HG03439 (cell line): ENCODE data around the gene JOSD2.

ENCODE experiments used
- ATAC-seq: cut with Tn5 transposase; IDR thresholded peaks from one replicate; pipeline ENCODE4 v1.9.1; 2021; ENCODE audit warnings: mild to moderate bottlenecking, moderate library complexity; ENCODE audit not compliant: unreplicated experiment

JOSD2 gene

DNA sequence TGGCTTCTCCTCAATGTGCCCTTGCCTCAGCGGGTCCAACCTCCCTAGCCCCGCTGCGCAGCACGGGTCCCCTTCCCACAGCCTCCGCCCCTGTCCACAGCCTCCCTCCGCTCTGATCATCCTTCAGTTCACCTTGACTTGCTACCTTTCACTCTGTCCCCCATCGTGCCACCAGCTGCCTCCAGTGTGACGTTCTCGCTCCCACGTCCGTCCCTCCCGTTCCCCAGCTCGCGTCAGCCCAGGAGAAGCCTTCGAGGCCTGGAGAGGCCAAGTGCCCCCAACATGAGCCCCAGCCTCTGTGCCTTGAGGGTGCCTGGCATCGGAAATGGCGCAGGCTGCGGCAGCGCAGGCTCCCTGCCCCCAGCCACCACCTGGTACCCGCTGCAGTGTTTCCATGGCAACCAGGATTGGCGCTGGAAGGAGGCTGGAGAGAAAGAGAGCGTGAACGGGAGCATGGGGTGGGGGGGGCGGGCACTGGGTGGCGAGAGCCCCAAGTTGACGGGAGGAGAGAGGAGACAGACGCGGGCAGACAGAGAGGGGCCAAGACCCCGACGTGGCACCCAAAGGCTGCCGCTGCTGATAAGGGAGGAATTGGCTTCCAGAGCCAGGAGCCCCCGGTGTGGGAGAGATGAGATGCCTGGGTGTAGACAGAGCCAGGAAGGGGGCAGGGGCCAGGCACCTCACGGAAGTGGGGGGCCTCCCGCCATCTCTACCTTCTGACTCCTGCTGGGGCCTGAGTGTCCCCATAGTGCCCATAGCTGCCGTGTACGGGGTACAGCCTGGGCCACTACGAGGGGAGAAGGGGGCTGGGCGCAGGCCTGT is 3.6 kb upstream of the JOSD2 start:
- no peak for ATAC-seq

DNA sequence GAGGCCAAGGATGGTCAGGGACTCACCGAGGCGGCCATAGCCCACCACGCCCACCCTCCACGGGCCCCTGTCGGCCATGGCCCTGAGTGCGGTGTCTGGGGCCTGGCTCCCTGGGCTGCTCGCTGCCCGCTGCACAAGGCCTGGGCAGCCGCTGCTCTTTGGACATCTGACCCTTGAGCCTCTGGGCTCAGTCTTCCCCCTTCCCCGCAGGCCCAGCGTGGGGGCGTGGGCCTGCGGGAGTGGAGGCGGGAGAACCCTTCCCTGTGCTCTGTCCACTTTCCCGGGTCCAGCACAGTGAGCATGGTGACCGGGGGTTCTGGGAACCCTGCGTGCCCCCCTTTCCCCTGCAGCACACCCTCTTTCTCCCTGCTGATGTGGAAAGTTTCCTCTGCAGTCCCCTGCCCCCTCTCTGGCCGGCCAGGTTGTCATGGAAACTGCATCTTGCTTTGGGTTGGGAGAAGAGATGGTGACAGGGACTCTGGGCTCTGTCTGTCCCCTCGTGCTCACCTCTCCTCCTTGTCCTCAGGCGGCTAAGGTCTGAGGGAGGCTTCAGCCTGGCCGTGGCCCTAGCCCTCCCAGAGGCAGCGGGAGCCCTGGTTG is 2.9 kb upstream of the JOSD2 start, which contains the start of gene ASPDH:
Gene ASPDH, minus strand, starts transcription at position 168 of the 600 bp plus-strand sequence. Its CDS starts 90 bp downstream, at position 78.
- ATAC-seq: no peak

DNA sequence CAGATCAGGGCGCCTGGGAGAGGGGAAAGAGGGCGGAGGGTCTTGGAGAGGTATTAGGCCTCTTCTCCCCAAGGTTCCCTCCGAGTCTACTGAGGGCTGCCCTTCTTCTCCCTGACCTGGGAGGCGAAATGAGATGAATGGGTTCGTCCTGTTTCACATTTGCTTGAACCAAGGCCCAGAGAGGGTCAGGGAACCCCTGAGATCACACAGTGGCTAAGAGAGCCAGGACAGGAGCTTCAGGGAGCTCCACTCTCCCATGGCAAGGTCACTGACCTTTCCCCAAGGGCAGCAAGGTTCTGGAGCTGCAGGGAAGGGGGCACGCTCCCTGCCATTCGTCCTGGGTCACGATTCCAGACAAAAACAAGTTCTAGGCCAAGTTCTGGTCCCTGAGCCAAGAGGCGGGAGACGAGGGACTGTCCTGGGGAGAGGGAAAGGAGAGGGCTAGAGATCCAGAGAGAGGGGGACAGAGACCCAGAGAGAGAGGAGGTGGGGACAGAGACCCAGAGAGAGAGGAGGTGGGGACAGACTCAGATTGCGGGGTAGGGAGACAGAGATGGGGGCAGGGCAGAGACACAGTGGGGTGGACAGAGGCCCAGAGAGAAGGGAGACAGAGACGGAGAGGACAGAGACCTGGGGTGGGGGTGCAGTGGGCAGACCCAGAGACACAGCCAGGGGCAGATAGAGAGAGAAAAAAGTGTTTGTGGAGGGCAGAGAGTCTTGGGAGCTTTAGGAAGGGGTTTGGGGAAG is 2.2 kb upstream of the JOSD2 start:
- no peak for ATAC-seq

DNA sequence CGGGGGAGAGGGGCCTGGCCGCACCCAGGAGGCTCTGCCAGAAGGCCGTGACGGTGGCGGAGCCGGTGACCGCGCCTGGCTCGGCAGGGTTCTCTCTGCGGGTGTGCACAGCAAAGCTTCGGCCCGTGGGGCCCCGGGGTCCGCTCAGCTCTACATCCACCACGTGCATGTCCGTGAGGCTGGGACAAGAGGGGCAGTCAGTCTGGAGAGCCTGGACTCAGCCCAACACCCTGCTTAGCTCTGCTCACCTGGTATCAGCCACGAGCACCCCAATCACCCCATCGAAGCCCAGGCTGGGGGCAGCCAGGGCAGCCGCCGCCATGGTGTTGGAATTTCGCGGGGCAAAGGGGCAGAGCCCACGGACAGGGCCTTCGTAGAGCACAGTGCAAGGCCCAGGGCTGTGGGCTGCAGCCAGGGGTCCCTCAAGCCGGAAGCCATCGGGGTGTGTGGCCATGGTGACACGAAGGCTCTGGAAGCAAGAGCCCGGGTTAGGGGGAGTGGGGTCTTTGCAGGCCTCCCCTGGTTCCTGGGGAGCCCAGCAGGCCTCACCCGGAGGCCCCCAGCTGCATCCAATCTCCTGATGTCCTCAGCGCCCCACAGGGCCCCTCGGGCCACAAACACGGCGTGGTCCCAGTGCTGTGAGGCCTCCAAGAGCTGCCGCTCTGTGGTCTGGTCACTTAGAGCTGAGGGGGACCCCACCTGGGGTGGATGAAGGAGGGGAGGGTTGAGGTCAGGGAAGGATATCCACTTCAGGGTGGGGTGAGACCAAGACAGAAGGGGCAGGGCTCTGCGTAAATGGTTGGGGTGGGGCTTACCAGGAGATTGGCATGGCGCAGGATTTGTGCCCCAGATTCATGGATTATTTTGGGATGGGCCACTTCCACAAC is 1.4 kb upstream of the JOSD2 start:
- no peak for ATAC-seq

DNA sequence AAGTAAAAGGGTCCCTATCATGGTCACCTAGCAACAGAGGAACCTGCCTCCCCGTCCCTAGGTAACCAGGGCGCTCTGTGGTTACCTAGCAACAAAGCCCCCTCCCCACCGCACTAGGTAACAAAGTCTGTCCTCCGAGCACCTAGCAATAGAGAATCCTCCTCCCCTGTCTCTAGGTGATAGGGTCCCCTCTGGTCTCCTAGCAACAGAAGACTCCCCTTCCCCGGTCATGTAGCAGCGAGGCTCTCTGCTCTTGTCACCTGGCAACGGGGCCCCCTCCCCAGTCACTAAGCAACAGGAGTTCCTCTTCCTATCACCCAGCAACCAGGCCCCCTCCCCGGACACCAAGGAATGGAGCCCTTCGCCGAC is 307 bp downstream of the JOSD2 start:
- ATAC-seq: no peak

DNA sequence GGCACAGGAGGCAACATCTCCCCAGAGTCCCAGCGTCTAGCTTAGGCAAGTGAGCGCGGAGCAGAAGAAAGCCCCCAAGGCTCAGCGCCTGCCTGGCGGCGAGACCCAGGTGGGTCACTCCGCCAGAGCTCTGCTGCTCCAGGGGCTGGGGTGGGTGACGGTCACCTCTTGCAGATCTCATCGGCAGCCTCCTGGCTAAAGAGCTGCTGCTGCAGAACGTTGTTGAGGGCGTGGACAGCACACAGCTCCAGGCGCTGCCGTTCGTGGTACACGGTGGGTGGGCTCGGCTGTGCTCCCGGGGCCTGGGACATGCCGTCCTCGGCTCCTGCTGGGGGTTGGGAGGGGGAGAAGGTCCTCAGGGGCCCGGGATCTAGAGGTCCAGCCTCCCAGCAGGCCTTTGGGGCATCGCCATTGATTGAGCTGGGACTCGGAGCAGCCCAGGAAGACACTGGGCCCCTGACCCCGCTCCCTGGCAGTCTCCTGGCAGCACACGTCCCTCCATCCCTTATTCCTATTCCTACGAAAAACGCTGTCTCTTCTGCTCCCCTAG is 795 bp downstream of the JOSD2 start:
- ATAC-seq: no peak

DNA sequence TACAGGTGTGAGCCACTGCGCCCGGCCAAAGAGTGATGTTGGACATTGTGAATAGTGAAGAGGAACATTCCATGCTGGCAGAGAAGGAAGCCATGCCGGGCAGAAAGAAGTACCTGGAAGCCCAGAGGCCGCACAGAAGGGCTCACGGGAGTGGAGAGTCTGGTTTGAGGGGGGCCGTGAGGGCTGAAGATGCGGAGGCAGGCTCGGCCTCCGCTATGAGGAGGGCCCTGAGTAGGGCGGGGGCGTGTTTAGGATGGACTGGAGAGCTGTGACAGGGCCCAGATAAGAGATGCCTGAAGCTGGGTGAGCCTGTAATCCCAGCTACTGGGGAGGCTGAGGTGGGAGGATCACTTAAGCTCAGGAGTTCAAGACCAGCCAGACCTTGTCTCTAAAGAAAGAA is 1.6 kb downstream of the JOSD2 start:
- ATAC-seq: no peak

DNA sequence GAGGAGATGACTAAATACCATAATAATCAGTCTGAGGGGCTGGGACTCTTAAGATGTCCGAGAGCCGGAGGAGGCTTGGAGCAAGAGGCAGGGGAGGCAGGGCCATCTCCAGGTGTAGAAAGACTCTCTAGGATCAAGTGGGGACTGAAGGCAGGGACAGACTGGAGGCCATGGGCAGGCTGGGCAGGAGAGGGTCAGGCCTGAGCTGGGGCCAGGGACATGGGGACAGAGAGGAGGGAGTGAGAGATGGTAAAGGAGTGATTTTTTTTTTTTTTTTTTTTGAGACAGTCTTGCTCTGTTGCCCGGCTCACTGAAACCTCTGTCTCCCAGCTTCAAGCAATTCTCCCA is 2.2 kb downstream of the JOSD2 start:
- no peak for ATAC-seq

DNA sequence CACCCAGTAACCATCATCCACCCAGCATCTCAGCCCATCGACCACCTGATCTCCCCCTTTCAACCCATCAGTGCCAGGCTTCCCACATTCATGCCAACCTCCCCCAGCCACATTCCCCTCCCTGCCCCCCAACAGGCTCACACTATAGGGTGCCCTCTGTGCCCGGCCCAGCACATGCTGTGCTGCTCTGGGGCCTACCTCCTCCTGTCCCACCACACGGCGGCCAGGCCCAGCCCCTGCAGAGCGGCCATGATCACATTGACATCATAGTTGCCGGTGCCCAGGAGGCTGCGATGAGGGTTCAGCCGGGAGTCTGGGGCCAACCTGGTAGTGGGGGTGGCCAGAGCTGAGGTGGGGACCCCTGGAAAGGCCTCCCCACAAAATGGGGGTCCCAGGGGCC is 3.6 kb downstream of the JOSD2 start:
- no peak for ATAC-seq

DNA sequence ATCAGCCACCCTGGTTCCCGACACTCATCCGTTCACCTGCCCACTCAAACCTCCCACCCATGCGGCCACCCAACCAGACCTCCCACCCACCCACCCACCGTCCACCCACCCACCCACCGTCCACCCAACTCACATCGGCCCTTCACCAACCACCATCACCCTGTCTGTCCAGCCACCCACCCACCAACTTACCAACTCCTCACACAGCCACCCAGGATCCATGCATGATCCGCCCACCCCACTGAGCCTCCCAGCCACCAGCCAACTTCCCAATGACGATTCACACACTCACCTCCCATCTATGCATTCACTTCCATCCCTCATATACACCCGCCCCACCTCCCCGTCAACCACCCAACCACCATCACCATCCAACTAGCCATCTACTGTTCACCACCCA is 4.3 kb downstream of the JOSD2 start:
- ATAC-seq: no peak

DNA sequence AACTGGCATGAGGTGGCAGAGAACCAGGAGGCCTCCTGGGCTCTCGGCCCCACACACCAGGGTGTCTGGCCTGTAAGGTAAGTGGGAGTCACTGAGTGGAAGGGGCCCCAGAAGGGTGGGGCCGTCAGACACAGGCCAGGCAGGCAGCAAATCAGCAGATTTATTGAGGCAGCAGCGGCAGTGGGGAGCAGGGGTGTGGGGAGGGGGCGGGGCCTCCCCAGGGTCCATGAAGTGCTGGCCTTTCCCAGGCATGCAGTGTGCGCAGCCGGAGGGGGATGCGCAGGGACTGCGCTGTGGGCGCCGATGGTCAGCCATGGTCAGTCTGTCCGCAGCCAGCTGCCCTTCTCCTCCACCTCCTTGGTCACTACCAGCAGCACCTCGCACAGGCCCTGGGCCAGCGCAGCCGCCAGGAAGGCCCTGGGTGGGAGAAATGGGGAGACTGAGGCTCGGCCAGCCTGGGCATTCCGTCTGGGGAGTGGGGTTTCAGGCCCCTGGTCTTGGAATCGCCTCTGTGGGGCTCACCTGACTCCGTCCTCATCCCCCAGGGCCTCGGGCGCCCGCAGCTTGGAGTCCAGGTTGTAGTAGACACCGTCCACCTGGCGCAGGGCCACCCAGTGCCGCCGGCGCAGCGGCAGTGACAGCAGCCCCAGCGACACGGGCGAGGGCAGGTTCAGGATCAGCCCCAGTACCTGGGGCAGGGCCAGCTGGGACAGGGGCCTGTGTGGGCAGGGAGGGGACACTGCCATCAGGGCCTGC is 5.0 kb downstream of the JOSD2 start:
- no peak for ATAC-seq

DNA sequence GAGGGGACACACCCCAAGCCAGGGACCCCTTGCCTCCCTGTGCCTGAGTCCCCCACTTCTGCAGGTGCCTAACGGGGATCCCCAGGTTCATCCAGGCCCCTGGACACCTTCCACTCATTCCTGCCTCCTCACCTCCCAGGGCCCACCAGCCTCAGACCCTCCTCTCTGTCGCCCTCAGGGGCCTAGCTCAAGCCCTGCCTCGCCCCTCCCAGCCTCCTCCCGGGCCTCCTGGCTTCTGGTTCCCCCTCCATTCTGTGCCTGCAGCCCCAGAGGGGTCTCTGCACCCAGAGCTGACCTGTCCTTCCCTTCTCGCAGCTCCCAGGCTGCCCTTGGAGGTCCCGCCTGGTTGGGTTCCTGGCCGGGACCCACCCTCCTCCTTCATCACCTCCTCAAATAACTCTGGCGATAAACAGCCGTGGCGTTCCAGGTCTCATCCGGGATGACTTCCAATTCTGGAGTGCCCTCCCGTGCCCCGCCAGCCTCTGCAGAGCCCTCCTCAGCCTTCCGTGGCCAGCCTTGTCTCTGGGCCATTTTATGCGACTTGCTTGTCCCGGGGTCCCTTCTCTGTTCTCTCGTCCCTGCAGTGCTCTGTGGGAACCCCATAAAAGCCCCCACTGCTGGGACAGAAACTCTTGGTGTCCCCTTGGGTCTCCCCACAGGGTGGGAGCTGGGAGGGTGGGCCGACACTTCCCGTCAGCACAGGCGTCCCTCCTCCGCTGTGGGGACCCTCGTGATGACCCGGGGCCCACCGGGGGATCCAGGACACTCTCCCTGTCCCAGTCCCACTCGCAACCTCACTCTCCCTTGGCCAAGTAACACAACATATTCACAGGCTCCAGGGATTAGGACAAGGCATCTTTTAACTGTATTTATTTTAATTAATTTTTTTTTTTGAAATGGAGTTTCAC is 9.2 kb downstream of the JOSD2 start:
- no peak for ATAC-seq

DNA sequence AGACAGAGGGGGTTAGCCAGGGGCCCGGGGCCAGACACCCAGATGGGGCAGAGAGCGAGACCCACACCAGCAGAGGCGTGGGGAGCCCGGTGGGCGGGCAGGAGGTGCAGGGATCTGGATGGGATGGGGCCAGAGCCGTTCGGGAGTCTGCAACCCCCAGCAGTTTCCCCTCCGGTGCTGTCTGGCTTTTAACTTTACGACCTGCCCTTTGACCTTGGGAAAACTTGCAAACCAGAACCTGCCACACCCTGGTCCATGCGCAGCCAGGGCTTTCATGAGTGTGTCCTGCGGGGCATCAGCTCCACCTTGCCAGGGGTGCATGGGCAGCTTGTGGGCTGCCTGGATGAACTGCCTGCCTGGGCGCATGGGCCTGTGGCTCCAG is 9.8 kb downstream of the JOSD2 start:
- no peak for ATAC-seq

DNA sequence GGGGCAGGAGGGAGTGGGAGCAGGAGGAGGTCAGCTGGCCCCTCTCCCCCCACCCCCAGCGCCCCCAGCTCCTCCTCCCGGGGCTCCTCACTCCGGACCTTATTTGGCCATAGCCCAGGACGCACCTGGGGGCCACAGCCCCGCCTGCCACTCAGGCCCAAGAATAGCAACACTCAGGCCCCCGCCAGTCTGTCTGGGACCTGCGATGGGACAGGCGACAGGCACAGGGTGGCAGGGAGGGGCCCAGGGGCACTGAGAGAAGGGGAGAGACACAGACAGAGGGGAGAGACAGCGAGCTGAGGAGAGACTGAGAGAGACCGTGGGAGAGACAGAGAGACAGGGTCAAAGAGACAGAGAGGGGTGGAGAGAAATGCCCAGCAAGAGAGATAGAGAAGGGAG is 10.2 kb downstream of the JOSD2 start:
- ATAC-seq: no peak

DNA sequence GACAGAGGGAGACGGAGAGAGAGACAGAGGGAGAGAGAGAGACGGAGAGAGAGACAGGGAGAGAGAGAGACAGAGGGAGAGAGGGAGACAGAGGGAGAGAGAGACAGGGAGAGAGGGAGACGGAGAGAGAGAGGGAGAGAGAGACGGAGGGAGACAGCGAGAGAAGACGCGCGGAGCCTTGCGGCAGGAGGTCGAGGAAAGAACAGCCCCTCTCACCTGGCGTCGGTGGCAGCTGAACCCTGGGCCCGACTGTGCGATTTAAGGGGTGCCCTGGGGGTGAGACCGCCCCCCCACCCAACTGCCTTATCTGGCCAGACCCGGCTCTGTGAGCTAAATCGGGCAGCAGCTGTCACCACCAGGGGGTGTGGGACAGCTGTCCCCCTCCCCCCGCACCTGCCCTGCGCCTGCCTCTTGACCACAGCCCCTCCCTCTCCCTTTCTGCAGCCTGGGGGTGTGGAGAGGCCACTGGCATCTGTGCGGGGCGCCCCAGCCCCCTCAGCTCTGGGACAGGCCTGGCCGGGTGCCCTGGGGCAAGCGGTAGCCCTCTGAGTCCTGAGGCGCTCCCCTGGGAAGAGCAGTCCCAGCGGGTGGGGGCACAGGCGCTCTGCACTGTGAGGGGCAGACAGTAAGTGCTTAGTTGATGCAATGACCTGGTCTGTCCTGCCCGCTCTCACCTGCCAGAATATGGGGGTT is 10.8 kb downstream of the JOSD2 start:
- ATAC-seq: no peak

DNA sequence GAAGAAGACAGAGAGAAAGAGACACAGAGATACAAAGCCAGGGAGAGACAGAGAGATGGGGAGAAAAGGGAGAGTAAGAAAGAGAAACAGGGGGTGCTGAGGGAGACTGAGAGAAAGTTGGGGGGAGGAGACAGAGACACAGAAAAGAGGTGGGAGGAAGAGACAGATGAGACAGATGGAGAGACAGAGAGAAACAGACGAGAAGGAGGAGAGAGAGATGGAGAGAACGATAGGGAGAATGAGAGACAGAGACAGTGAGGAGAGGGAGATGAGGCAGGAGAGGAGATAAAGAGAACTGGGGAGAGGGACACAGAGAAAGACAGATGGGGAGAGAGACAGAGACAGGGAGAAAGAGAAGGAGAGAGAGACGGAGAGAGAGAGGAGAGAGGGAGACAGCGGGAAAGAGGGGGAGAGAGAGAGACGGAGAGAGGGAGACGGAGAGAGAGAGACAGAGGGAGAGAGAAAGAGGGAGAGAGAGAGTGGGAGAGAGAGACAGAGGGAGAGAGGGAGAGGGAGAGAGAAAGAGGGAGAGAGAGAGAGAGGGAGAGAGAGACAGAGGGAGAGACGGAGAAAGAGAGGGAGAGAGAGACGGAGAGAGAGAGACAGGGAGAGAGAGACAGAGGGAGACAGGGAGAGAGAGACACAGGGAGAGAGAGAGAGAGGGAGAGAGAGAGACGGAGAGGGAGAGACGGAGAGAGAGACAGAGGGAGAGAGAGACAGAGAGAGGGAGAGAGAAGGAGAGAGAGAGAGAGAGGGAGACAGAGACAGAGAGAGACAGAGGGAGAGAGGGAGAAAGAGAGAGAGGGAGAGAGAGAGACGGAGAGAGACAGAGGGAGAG is 12.6 kb downstream of the JOSD2 start:
- ATAC-seq: no peak

DNA sequence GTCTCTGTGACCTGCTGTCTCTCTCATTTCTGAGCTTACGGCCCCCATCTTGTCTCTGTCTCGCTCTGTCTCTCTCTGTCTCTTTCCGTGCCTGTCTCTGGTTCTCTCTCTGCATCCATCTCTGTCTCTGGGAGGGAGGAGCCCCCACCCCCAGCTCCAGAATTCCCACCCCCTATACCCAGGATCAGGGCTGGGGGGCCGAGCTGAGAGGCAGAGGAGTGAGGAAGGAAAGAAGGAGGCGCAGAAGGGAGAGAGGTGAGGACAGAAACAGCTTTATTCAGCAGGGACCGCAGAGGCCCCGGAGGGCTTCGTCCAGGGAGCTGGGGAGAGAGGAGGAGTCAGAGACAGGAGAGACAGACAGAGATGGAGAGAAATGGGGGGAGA is 14.0 kb downstream of the JOSD2 start:
- ATAC-seq: no peak
